K562 (cell line): Measurements from ENCODE around the gene CST7. TPM values are rescaled to one million over a fixed set of nuclear protein-coding genes. Genes with fewer than 3 reads are reported as not detected.

Experiments used
- NELFE ChIP-seq: IDR thresholded peaks from 2 replicates; pipeline ENCODE4 v1.6.1; 2011; ENCODE audit warnings: mild to moderate bottlenecking; ENCODE audit not compliant: insufficient read depth, insufficient read length
- RAD21 ChIP-seq, 2 experiments: fragments of 250-450 bp in 1 of 2; fragments of 450-650 bp in 1 of 2; sonication (Bioruptor Pico) in 1 of 2; formaldehyde crosslinking in 1 of 2; IDR thresholded peaks in 1 of 2; conservative IDR thresholded peaks in 1 of 2; 2 replicates each; pipeline versions ENCODE4 v1.4.0 to v1.8.0; 2020 to 2022; ENCODE audit warnings: mild to moderate bottlenecking in 2 of 2, moderate library complexity in 1 of 2
- REST ChIP-seq, 2 experiments: fragments of 450-650 bp; formaldehyde crosslinking in 1 of 2; IDR thresholded peaks; 2 replicates each; pipeline versions ENCODE4 v1.4.0 to v1.6.1; 2014 to 2020; ENCODE audit warnings: mild to moderate bottlenecking in 2 of 2, borderline replicate concordance in 1 of 2, low read depth in 1 of 2
- polyA plus RNA-seq, 8 experiments: library from polyadenylated mRNA; depleted of rRNA in 4 of 8; stranded (reverse) in 5 of 8; unstranded in 3 of 8; fragments of >200 nt; fragmentation: Nextera tagmentation in 2 of 8; fragmentation: Illumina TruSeq in 1 of 8; extraction: Ambion mirVana in 2 of 8; extraction: Trizol in 1 of 8; gene quantifications; 2 replicates each; pipeline versions ENCODE4 v1.2.1 to v1.2.3, GENCODE V29; 2011 to 2014; ENCODE audit warnings: inconsistent platforms in 1 of 8, missing spikeins in 1 of 8
- total RNA-seq, 7 experiments: library from RNA; depleted of rRNA in 6 of 7; stranded (reverse); fragments of >200 nt in 6 of 7; fragmentation: Illumina TruSeq in 2 of 7; extraction: Trizol in 2 of 7; gene quantifications; 2 replicates each; pipeline versions ENCODE4 v1.2.1 to v1.2.3, GENCODE V29; 2011 to 2021; ENCODE audit warnings: low replicate concordance in 1 of 7

CST7 gene
- total and polyA plus RNA-seq, 9 of the 15 experiments (the other 6 are each of a cell fraction or from before 2014, with no cell fraction given), result not detected

GRCh38 chr20:24994470-24995368, 45.6 kb downstream of the CST7 start (continued):
- peak; percentile 73 for TF ChIP-seq REST (IDR thresholded peaks at IDR 0.05; ENCODE audit: borderline replicate concordance)
- no peak for TF ChIP-seq REST (CRISPR knock-in tag; IDR thresholded peaks at IDR 0.05; ENCODE audit: low read depth)
- peak; percentile 83 to 86 for TF ChIP-seq RAD21 (CRISPR knock-in tag; conservative IDR thresholded peaks at IDR 0.05 in 1 of 2, IDR thresholded peaks at IDR 0.05 in 1 of 2)
- TF ChIP-seq NELFE, result no peak
